ENCODE measurements around the gene APLP1.
"Not testable (repeated sequence)": the region's sequence is repeated elsewhere in the genome, so short reads cannot be mapped to it uniquely, and the experiment has no call there.

APLP1 gene

DNA sequence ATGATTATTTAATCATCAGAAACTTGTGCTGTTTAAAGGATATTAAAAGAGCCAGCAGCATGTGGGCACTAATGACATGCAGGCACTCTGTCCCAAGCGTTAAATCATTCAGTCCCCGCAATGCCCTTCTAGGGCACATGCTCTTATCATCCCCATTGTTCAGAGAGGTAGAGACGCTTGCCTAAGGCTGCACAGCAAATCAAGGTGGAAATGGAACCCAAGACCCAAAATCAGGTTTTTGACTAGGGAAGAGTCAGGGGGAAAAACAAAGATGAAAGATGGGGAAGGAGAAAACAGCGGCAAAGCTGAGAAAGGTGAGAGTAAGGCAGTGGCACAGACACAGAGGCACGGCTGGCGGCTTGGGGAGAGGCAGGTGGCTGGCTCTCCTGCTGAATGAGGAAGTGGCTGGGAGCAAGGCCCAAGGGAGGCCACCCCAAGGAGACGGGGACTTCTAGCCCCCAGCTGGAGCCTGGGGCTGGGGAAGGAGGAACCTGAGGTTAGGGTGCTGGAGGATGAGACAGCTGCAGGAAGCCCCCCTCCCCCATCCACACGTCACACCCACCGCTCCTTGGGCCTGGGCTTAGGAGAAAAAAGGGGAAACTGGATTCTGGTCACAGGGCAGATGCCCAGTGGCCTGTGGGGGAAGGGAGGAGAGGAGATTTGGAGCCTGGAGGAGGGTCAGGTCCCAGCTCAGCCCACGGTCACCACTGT, 40.8 kb downstream of the APLP1 start:
- peak; percentile 47 for DNase-seq

- no peak for DNase-seq
Observed at GRCh38 chr19:35909684-35910035, 41.3 kb downstream of the APLP1 start.

GRCh38 chr19:35910355-35910754, 42.0 kb downstream of the APLP1 start:
- not testable (repeated sequence) for DNase-seq

DNA sequence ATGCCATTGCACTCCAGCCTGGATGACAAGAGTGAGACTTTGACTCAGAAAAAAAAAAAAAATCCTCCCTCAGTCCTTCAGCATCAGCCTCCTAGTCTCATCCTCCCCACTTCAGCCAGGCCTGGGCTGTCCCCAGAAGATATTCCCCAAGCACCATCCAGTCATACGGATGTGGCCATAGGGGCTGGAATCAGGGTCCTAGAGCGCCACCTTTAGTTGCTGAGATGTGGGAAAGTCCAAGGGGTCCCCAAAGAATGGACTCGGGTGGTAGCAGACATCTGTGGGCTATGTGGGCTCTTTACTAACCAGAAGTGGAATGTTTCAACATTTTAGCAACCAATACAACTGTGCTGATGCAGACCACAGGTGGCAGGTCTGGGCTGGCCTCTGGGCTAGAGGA, 42.8 kb downstream of the APLP1 start:
- DNase-seq: no peak

- DNase-seq: peak; percentile 51
Observed at GRCh38 chr19:35911790-35912189, 43.4 kb downstream of the APLP1 start.

DNA sequence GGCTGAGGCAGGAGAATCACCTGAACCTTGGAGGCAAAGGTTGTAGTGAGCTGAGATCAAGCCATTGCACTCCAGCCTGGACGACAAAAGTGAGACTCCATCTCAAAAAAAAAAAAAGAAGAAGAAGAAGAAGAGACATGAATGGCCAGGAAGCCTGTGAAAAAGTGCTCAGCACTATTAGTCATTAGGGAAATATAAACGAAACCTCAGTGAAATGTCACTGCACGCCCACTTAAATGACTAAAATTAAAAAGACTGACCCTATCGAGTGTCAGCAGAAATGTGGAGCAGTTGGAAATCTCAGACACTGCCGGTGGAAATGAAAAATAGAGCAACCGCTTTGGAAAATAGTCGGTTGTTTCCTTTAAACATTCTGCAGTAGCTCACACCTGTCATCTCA, 45.2 kb downstream of the APLP1 start:
- no peak for DNase-seq

DNA sequence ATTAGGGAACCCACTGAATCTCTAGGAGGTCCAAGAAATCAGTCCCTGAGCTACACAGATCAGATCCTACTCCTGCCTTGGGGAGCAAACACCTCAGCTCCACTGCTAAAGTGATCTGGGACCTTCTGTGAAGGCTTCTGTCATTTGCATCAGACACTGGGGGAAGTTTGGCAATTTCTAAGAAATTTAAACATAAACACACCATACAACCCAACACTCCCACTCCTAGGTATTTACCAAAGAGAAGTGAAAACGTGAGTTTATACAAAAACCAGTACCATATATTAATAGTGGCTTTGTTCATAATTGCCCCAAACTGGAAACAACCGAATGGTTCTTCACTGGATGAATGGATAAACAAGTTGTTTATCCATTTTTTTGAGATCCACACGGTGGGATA, 47.1 kb downstream of the APLP1 start:
- no peak for DNase-seq

- no peak for DNase-seq
Observed at GRCh38 chr19:35919306-35919705, 50.9 kb downstream of the APLP1 start.

GRCh38 chr19:35921012-35921411, 52.6 kb downstream of the APLP1 start:
- no peak for DNase-seq

GRCh38 chr19:35925501-35925900, 57.1 kb downstream of the APLP1 start:
- no peak for DNase-seq

DNA sequence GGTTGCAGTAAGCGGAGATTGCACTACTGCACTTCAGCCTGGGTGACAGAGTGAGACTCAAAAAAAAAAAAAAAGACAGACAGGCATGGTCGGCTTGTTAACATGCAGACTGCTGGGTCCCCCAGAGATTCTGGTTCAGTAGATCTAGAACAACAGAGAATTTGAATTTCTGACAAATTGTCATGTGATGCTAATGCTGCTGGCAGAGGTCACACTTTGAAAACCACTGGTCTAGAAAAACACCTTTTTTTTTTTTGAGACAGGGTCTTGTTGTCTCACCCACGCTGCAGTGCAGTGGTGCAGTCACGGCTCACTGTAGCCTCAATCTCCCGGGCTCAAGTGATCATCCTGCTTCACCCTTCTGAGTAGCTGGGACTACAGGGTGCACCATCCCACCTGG, 60.1 kb downstream of the APLP1 start:
- no peak for DNase-seq
